ENCODE results near the gene KCNQ1OT1.

KCNQ1OT1 gene

DNA sequence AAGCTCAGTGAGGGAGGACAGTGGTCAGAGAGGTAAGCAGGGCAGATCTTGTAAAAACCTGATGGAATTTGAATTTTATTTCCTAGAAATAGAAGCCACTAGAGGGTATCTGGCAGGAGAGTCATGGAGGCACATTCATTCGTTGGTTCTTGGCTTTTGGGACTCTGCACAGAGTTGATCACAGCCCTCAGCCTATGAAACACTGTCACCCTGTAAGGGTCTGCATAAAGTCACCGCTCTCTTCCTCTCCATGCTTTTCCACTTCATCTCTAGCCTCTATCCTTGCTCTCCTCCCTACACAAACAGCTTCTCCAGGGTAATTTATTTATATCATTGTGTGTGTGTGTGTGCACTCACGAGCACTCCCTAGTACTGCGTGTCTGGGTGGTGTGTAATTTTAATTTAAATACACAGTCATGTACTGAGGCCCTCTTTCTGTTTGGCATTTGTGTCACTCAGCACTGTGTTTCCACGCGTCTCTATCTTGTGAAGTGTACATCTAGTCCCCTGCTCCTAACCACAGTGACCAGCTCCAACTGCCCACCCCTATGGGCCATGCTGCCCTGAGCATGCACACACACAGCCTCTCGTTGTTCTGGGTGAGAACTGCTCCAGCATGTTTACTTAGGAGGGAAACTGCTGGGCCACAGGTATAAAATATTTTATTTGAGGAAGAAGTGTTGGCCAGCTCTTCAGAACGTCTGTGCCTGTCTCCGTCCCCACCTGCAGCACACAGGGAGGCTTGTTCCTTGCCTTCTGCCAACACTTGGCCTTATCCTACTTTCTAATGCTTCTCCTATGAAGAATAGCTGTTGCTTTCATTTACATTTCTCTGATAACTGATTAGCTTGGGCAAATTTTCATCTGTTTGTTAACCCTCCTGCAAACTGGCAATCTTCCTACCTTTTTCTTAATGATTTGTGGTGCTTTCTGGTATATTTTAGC lies 4.5 kb downstream of the KCNQ1OT1 start:
- no peak for ATAC-seq
- TF ChIP-seq ZFP3 (CRISPR knock-in tag; IDR thresholded peaks at IDR 0.05) (no peak), RARB (CRISPR knock-in tag; IDR thresholded peaks at IDR 0.05) (no peak), SNAI2 (CRISPR knock-in tag; IDR thresholded peaks at IDR 0.05) (no peak), GLIS3 (CRISPR knock-in tag; IDR thresholded peaks at IDR 0.05) (no peak), OSR1 (CRISPR knock-in tag; IDR thresholded peaks at IDR 0.05) (no peak), TOX (CRISPR knock-in tag; IDR thresholded peaks at IDR 0.05; ENCODE audit: borderline replicate concordance) (no peak), BACH2 (CRISPR knock-in tag; IDR thresholded peaks at IDR 0.05; ENCODE audit: borderline replicate concordance) (no peak)
- TF ChIP-seq, protein P1, sequence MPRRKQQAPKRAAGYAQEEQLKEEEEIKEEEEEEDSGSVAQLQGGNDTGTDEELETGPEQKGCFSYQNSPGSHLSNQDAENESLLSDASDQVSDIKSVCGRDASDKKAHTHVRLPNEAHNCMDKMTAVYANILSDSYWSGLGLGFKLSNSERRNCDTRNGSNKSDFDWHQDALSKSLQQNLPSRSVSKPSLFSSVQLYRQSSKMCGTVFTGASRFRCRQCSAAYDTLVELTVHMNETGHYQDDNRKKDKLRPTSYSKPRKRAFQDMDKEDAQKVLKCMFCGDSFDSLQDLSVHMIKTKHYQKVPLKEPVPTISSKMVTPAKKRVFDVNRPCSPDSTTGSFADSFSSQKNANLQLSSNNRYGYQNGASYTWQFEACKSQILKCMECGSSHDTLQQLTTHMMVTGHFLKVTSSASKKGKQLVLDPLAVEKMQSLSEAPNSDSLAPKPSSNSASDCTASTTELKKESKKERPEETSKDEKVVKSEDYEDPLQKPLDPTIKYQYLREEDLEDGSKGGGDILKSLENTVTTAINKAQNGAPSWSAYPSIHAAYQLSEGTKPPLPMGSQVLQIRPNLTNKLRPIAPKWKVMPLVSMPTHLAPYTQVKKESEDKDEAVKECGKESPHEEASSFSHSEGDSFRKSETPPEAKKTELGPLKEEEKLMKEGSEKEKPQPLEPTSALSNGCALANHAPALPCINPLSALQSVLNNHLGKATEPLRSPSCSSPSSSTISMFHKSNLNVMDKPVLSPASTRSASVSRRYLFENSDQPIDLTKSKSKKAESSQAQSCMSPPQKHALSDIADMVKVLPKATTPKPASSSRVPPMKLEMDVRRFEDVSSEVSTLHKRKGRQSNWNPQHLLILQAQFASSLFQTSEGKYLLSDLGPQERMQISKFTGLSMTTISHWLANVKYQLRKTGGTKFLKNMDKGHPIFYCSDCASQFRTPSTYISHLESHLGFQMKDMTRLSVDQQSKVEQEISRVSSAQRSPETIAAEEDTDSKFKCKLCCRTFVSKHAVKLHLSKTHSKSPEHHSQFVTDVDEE (CRISPR knock-in tag; IDR thresholded peaks at IDR 0.05) = no peak
- TF ChIP-seq, protein P2, sequence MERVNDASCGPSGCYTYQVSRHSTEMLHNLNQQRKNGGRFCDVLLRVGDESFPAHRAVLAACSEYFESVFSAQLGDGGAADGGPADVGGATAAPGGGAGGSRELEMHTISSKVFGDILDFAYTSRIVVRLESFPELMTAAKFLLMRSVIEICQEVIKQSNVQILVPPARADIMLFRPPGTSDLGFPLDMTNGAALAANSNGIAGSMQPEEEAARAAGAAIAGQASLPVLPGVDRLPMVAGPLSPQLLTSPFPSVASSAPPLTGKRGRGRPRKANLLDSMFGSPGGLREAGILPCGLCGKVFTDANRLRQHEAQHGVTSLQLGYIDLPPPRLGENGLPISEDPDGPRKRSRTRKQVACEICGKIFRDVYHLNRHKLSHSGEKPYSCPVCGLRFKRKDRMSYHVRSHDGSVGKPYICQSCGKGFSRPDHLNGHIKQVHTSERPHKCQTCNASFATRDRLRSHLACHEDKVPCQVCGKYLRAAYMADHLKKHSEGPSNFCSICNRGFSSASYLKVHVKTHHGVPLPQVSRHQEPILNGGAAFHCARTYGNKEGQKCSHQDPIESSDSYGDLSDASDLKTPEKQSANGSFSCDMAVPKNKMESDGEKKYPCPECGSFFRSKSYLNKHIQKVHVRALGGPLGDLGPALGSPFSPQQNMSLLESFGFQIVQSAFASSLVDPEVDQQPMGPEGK (CRISPR knock-in tag; IDR thresholded peaks at IDR 0.05; ENCODE audit: borderline replicate concordance) = no peak
- TF ChIP-seq, protein P3, sequence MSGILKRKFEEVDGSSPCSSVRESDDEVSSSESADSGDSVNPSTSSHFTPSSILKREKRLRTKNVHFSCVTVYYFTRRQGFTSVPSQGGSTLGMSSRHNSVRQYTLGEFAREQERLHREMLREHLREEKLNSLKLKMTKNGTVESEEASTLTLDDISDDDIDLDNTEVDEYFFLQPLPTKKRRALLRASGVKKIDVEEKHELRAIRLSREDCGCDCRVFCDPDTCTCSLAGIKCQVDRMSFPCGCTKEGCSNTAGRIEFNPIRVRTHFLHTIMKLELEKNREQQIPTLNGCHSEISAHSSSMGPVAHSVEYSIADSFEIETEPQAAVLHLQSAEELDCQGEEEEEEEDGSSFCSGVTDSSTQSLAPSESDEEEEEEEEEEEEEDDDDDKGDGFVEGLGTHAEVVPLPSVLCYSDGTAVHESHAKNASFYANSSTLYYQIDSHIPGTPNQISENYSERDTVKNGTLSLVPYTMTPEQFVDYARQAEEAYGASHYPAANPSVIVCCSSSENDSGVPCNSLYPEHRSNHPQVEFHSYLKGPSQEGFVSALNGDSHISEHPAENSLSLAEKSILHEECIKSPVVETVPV (CRISPR knock-in tag; IDR thresholded peaks at IDR 0.05) = no peak

DNA sequence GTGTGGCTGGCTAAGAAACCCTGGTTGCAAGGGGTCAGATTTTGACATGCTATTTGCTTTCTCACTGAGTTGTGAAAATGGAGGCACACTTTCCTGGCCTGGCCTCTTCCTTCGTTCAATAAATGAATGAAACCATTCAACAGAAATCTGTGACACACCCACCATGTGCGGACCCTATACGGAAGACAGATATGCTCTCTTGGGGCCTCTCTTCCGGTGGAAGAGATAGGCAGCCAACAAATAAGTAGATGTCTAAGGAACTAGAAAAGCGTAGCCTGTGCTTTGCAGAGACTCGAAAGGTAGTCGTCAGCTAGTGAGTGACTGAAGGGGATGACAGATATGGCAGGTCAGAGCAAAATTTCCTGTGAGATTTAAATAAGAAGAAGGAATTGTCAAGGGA lies 5.3 kb downstream of the KCNQ1OT1 start:
- no peak for TF ChIP-seq GLIS3 (CRISPR knock-in tag; IDR thresholded peaks at IDR 0.05)
- no peak for TF ChIP-seq ZNF565 (CRISPR knock-in tag; conservative IDR thresholded peaks at IDR 0.05; ENCODE audit: low read depth)
- TF ChIP-seq CSDC2 (CRISPR knock-in tag; IDR thresholded peaks at IDR 0.05) = no peak
- TF ChIP-seq, protein P4, sequence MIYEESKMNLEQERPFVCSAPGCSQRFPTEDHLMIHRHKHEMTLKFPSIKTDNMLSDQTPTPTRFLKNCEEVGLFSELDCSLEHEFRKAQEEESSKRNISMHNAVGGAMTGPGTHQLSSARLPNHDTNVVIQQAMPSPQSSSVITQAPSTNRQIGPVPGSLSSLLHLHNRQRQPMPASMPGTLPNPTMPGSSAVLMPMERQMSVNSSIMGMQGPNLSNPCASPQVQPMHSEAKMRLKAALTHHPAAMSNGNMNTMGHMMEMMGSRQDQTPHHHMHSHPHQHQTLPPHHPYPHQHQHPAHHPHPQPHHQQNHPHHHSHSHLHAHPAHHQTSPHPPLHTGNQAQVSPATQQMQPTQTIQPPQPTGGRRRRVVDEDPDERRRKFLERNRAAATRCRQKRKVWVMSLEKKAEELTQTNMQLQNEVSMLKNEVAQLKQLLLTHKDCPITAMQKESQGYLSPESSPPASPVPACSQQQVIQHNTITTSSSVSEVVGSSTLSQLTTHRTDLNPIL (CRISPR knock-in tag; IDR thresholded peaks at IDR 0.05; ENCODE audit: low read depth) = no peak
- TF ChIP-seq ESRRG (CRISPR knock-in tag; IDR thresholded peaks at IDR 0.05) = no peak
- no peak for TF ChIP-seq BACH2 (CRISPR knock-in tag; IDR thresholded peaks at IDR 0.05; ENCODE audit: borderline replicate concordance)
- TF ChIP-seq RARB (CRISPR knock-in tag; IDR thresholded peaks at IDR 0.05) = no peak
- ATAC-seq = no peak

DNA sequence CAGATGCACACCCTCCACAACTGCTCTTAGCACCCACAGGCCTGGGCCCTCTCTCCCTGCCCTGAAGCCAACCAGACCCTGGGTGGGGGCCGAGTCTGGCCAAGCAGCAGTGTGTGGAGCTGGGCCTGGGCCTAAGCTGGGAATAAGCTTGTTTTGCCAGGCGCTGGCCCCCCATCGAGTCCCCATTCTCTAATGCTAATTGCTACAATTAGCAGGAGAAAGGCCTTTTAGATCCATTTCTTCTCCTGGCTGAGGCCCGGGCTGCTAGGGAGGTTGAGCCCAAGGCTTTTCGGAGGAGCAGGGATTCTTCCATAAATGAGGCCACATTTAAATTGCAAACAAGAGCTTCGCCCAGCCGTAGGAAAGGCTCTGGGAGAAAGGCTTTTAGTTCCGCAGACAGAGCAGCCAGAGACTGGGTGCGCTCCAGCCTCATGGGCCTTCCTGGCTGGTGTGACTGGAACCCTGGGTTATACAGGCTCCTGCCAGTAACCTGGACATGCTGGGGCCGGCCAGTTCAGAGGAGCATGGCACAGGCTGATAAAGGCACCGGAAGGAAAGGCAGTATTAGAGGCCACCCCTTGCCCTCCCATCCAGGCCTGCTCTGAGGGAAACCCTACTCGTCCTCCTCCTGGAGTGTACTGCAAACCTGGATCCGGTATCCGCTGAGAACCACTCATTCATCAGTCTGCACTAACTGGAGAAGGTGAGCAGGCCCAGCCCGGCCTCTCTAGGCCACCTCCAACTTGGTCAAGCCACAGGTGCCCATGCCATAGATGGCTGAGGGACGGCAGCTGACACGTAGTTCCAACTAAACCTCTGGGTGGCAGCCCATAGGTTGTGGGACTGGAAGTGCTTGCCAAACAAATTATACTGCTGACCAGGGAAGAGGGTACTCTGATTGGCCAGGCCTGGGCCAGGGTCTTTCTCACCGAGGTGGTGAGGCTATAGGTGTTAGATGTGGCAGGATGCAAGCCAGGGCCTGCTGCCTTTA lies 6.2 kb downstream of the KCNQ1OT1 start:
- ATAC-seq = no peak
- TF ChIP-seq, protein P2 (CRISPR knock-in tag; IDR thresholded peaks at IDR 0.05; ENCODE audit: borderline replicate concordance) = no peak
- TF ChIP-seq ZC3H10 (CRISPR knock-in tag; IDR thresholded peaks at IDR 0.05) = no peak
- TF ChIP-seq ISL1 (CRISPR knock-in tag; IDR thresholded peaks at IDR 0.05) = no peak
- no peak for TF ChIP-seq PPARA (CRISPR knock-in tag; IDR thresholded peaks at IDR 0.05; ENCODE audit: borderline replicate concordance)
- TF ChIP-seq RARB (CRISPR knock-in tag; IDR thresholded peaks at IDR 0.05) = no peak
- no peak for TF ChIP-seq SNAI2 (CRISPR knock-in tag; IDR thresholded peaks at IDR 0.05)
- no peak for TF ChIP-seq TCF4 (CRISPR knock-in tag; IDR thresholded peaks at IDR 0.05; ENCODE audit: borderline replicate concordance)
- TF ChIP-seq ESRRG (CRISPR knock-in tag; IDR thresholded peaks at IDR 0.05) = no peak
- TF ChIP-seq, protein P3 (CRISPR knock-in tag; IDR thresholded peaks at IDR 0.05) = no peak
- TF ChIP-seq, protein P4 (CRISPR knock-in tag; IDR thresholded peaks at IDR 0.05; ENCODE audit: low read depth) = no peak
- no peak for TF ChIP-seq CSDC2 (CRISPR knock-in tag; IDR thresholded peaks at IDR 0.05)
